Upper lobe of left lung (tissue), 6 donors: Measurements from ENCODE around the gene KCNC1. TPM values are rescaled to one million over a fixed set of nuclear protein-coding genes. Genes with fewer than 3 reads are reported as not detected.

Experiments
- ATAC-seq, 2 donors: fragments of 200-7000 bp; cut with Tn5 transposase; one replicate each; pipeline ENCODE4 v1.9.1; 2022; ENCODE audit warnings: mild to moderate bottlenecking in 2 of 2, moderate library complexity in 2 of 2; ENCODE audit not compliant: low FRiP score in 2 of 2
- DNase-seq, 2 donors: peaks; one replicate each; pipeline ENCODE4 v3.0.0-alpha.2; 2019 to 2020
- H3K27ac ChIP-seq, 4 donors: fragments of 200-600 bp; sonication (generic); one replicate each; pipeline ENCODE4 v1.5.1; 2016 to 2019
- H3K27me3 ChIP-seq, 4 donors: fragments of 200-600 bp; sonication (generic); one replicate each; pipeline ENCODE4 v1.5.1; 2017 to 2019
- H3K36me3 ChIP-seq, 4 donors: fragments of 200-600 bp; sonication (generic); one replicate each; pipeline ENCODE4 v1.5.1; 2016 to 2019
- H3K4me1 ChIP-seq, 4 donors: fragments of 200-600 bp; sonication (generic); one replicate each; pipeline ENCODE4 v1.5.1; 2018 to 2019
- H3K4me3 ChIP-seq, 4 donors: fragments of 200-600 bp; sonication (generic); one replicate each; pipeline ENCODE4 v1.5.1; 2017 to 2019; ENCODE audit warnings: mild to moderate bottlenecking in 2 of 4, moderate library complexity in 1 of 4
- H3K9me3 ChIP-seq, 4 donors: fragments of 200-600 bp; sonication (generic); one replicate each; pipeline ENCODE4 v1.5.1; 2018 to 2019
- CTCF ChIP-seq, 6 experiments: fragments of 450-650 bp in 4 of 6; fragments of 200-600 bp in 2 of 6; sonication (generic) in 2 of 6; IDR thresholded peaks; one replicate each; pipeline ENCODE4 v1.5.1; 2016 to 2019; ENCODE audit warnings: antibody characterized with exemption in 6 of 6
- EP300 ChIP-seq, 4 donors: sonication (generic); formaldehyde crosslinking; IDR thresholded peaks; one replicate each; pipeline ENCODE4 v1.5.1; 2017; ENCODE audit warnings: antibody characterized with exemption in 4 of 4, control low read depth in 2 of 4
- POLR2A ChIP-seq, 4 donors: fragments of 450-650 bp; IDR thresholded peaks; one replicate each; pipeline ENCODE4 v1.5.1; 2016 to 2017; ENCODE audit warnings: antibody characterized with exemption in 4 of 4, mild to moderate bottlenecking in 2 of 4
- POLR2AphosphoS5 ChIP-seq, 2 donors: sonication (generic); formaldehyde crosslinking; IDR thresholded peaks; one replicate each; pipeline ENCODE4 v1.5.1; 2017; ENCODE audit warnings: antibody characterized with exemption in 2 of 2
- WGBS, 2 donors: methylation state at CpG; one replicate each; pipeline ENCODE4 v1.1.5; 2017 to 2018; 5-methylcytosine and 5-hydroxymethylcytosine counted together
- total RNA-seq, 6 donors: library from RNA; depleted of rRNA in 4 of 6; stranded (reverse); fragments of >200 nt in 4 of 6; gene quantifications; one replicate each; pipeline versions ENCODE4 v1.1.0 to v1.2.1, GENCODE V29; 2016 to 2021
- donor health status: DM: no; HTN: no; CAD: no; lungs with moderate emphysema.
- donor health status: DM: no; HTN: yes; CAD: no; lungs with severe emphysema.

The KCNC1 gene
- total RNA-seq, 6 donors from 2014 or later = not detected

- WGBS, 2 donors = 55 to 57% methylated on average over 4 to 8 of the region's 8 CpGs
- Histone ChIP-seq H3K4me3 (no peak overlapping the region), H3K9me3 (no peaks in the 10 kb centered on the region), H3K27me3 (peaks cover 0 to 5% (median 2%) of the 10 kb centered on the region in 4 donors), H3K4me1 (peaks cover 0 to 4% (median 0%) of the 10 kb centered on the region in 4 donors), H3K36me3 (no peaks in the 10 kb centered on the region), H3K27ac (no peak overlapping the region)
- ATAC-seq = no peak
- no peak for TF ChIP-seq CTCF (IDR thresholded peaks at IDR 0.05)
- TF ChIP-seq EP300 (IDR thresholded peaks at IDR 0.05) = no peak
- TF ChIP-seq POLR2A (IDR thresholded peaks at IDR 0.05) = no peak
- no peak for TF ChIP-seq POLR2AphosphoS5 (IDR thresholded peaks at IDR 0.05)
- DNase-seq = no peak
Observed at GRCh38 chr11:17714356-17714854, 20.2 kb upstream of the KCNC1 start.

- no peaks in the 10 kb centered on the region for H3K36me3 ChIP-seq
- TF ChIP-seq EP300 (IDR thresholded peaks at IDR 0.05) (no peak), POLR2AphosphoS5 (IDR thresholded peaks at IDR 0.05) (no peak), POLR2A (IDR thresholded peaks at IDR 0.05) (no peak), CTCF (IDR thresholded peaks at IDR 0.05) (no peak)
- no peak overlapping the region for H3K4me3 ChIP-seq
- peaks cover 0 to 10% (median 5%) of the 10 kb centered on the region in 4 donors for H3K27me3 ChIP-seq
- DNase-seq (no peak), ATAC-seq (no peak)
- H3K27ac ChIP-seq = no peak overlapping the region
- H3K9me3 ChIP-seq = no peaks in the 10 kb centered on the region
- H3K4me1 ChIP-seq = peaks cover 0 to 8% (median 0%) of the 10 kb centered on the region in 4 donors
- 70 to 83% methylated on average over 4 of the region's 4 CpGs for WGBS, 2 donors
Observed at GRCh38 chr11:17714870-17715269, 19.7 kb upstream of the KCNC1 start.

GRCh38 chr11:17716807-17717206, 17.8 kb upstream of the KCNC1 start:
- 75 to 76% methylated on average over 2 of the region's 2 CpGs for WGBS, 2 donors
- Histone ChIP-seq H3K4me1 (peaks cover 0 to 26% (median 6%) of the 10 kb centered on the region in 4 donors), H3K27ac (no peak overlapping the region), H3K4me3 (no peak overlapping the region), H3K36me3 (no peaks in the 10 kb centered on the region), H3K27me3 (peaks cover 0 to 27% (median 19%) of the 10 kb centered on the region in 4 donors), H3K9me3 (no peaks in the 10 kb centered on the region)
- no peak for TF ChIP-seq POLR2AphosphoS5 (IDR thresholded peaks at IDR 0.05)
- TF ChIP-seq POLR2A (IDR thresholded peaks at IDR 0.05) = no peak
- TF ChIP-seq EP300 (IDR thresholded peaks at IDR 0.05) = no peak
- TF ChIP-seq CTCF (IDR thresholded peaks at IDR 0.05) = no peak
- DNase-seq (no peak), ATAC-seq (no peak)

GRCh38 chr11:17718015-17718414, 16.6 kb upstream of the KCNC1 start:
- ATAC-seq = no peak
- no peak for DNase-seq
- Histone ChIP-seq H3K36me3 (no peaks in the 10 kb centered on the region), H3K4me3 (no peak overlapping the region), H3K27ac (no peak overlapping the region), H3K4me1 (peaks cover 0 to 26% (median 6%) of the 10 kb centered on the region in 4 donors), H3K9me3 (no peaks in the 10 kb centered on the region), H3K27me3 (peaks cover 0 to 27% (median 19%) of the 10 kb centered on the region in 4 donors)
- TF ChIP-seq POLR2AphosphoS5 (IDR thresholded peaks at IDR 0.05) = no peak
- no peak for TF ChIP-seq CTCF (IDR thresholded peaks at IDR 0.05)
- no peak for TF ChIP-seq POLR2A (IDR thresholded peaks at IDR 0.05)
- no peak for TF ChIP-seq EP300 (IDR thresholded peaks at IDR 0.05)
- 54 to 69% methylated on average over 2 to 7 of the region's 7 CpGs for WGBS, 2 donors

GRCh38 chr11:17718510-17718962, 16.0 kb upstream of the KCNC1 start:
- ATAC-seq (no peak), DNase-seq (no peak)
- WGBS, 2 donors = 7 to 11% methylated on average over 2 to 16 of the region's 16 CpGs
- peaks cover 0 to 26% (median 6%) of the 10 kb centered on the region in 4 donors for H3K4me1 ChIP-seq
- H3K27ac ChIP-seq = no peak overlapping the region
- H3K36me3 ChIP-seq = no peaks in the 10 kb centered on the region
- peaks cover 0 to 29% (median 19%) of the 10 kb centered on the region in 4 donors for H3K27me3 ChIP-seq
- TF ChIP-seq POLR2AphosphoS5 (IDR thresholded peaks at IDR 0.05) (no peak), CTCF (IDR thresholded peaks at IDR 0.05) (no peak), POLR2A (IDR thresholded peaks at IDR 0.05) (no peak), EP300 (IDR thresholded peaks at IDR 0.05) (no peak)
- no peak overlapping the region for H3K4me3 ChIP-seq
- no peaks in the 10 kb centered on the region for H3K9me3 ChIP-seq
